SK-N-MC (cell line): ENCODE data around the gene ZNF543.

ENCODE experiments used
- EZH2 ChIP-seq: fragments of 200-600 bp; sonication (generic); IDR thresholded peaks from one replicate; pipeline ENCODE4 v1.6.1; 2017; ENCODE audit warnings: antibody characterized with exemption
- FOXP2 ChIP-seq: optimal IDR thresholded peaks from 2 replicates; pipeline ENCODE3; 2011; ENCODE audit warnings: mild to moderate bottlenecking, moderate library complexity; ENCODE audit not compliant: insufficient read depth; ENCODE audit errors: extremely low read length, control extremely low read depth
- POLR2AphosphoS5 ChIP-seq: IDR thresholded peaks from 2 replicates; pipeline ENCODE4 v1.6.1; 2012; ENCODE audit warnings: mild to moderate bottlenecking, low read depth, low read length, borderline replicate concordance

GRCh38 chr19:57377498-57378146 is 57.4 kb downstream of the ZNF543 start:
- TF ChIP-seq EZH2, result no peak
- no peak for TF ChIP-seq POLR2AphosphoS5
- no peak for TF ChIP-seq FOXP2
